ENCODE results near the gene CDHR2. TPM values are rescaled to one million over a fixed set of nuclear protein-coding genes. Genes with fewer than 3 reads are reported as not detected.

The CDHR2 gene
- total RNA-seq, 2 experiments from 2014 or later: 0.23 to 0.47 TPM

DNA sequence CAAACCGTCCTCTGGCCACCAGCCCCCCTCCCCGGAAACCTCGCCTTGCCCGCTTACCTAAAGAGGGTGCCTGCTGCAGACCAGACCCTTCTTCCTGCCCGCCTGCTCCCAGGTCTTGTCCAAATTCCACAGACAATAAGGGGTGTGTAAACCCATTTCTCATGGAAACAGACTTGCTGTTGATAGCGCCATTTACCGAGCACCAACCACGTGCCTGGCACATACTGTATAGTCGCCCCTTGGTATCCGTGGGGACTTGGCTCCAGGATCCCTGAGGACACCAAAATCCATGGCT, 25.1 kb downstream of the CDHR2 start:
- TF ChIP-seq, protein P1, sequence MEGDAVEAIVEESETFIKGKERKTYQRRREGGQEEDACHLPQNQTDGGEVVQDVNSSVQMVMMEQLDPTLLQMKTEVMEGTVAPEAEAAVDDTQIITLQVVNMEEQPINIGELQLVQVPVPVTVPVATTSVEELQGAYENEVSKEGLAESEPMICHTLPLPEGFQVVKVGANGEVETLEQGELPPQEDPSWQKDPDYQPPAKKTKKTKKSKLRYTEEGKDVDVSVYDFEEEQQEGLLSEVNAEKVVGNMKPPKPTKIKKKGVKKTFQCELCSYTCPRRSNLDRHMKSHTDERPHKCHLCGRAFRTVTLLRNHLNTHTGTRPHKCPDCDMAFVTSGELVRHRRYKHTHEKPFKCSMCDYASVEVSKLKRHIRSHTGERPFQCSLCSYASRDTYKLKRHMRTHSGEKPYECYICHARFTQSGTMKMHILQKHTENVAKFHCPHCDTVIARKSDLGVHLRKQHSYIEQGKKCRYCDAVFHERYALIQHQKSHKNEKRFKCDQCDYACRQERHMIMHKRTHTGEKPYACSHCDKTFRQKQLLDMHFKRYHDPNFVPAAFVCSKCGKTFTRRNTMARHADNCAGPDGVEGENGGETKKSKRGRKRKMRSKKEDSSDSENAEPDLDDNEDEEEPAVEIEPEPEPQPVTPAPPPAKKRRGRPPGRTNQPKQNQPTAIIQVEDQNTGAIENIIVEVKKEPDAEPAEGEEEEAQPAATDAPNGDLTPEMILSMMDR (IDR thresholded peaks at IDR 0.05): peak; percentile 13
- no peaks in the 10 kb centered on the region for H3K36me3 Mint-ChIP-seq (ENCODE audit: low read depth)
- no peaks in the 10 kb centered on the region for H3K9me3 Mint-ChIP-seq
- no peak for DNase-seq
- CTCF ChIA-PET: interaction anchor here (0.8 to 2.4 kb wide), 15 partner anchors 10 to 366 kb away, joined by 3 to 9 read pairs (median 3); no protein-coding TSS in a partner anchor
- intact Hi-C loops (cut with micrococcal nuclease): no loop called here
- H3K27me3 Mint-ChIP-seq: no peaks in the 10 kb centered on the region
- no peak overlapping the region for H3K27ac Mint-ChIP-seq
- H3K4me1 Mint-ChIP-seq (ENCODE audit: low read depth): no peaks in the 10 kb centered on the region
- POLR2A ChIA-PET: interaction anchor here (0.5 to 1.0 kb wide), 2 partner anchors 158 to 310 kb away, joined by 3 to 4 read pairs; partner anchors contain the start of gene CLTB
- H3K4me3 Mint-ChIP-seq: no peak overlapping the region
- no peak for ATAC-seq

DNA sequence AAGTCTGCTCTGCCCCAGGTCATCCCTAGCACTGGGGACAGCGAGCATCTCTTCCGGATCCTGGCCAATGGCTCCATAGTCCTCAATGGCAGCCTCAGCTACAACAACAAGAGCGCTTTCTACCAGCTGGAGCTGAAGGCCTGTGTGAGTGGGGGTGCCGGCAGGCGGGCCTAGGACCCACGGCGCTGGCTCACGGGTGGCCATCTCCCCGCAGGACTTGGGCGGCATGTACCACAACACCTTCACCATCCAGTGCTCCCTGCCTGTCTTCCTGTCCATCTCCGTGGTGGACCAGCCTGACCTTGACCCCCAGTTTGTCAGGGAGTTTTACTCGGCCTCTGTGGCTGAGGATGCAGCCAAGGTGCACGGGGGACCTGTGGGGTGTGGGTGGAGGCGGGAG, 25.9 kb downstream of the CDHR2 start:
- Mint-ChIP-seq H3K9me3 (no peaks in the 10 kb centered on the region), H3K36me3 (ENCODE audit: low read depth) (no peaks in the 10 kb centered on the region), H3K27ac (no peak overlapping the region), H3K4me1 (ENCODE audit: low read depth) (no peaks in the 10 kb centered on the region), H3K27me3 (no peaks in the 10 kb centered on the region), H3K4me3 (no peak overlapping the region)
- ChIA-PET CTCF (interaction anchor here (0.8 to 2.4 kb wide), 9 partner anchors 9 to 34 kb away, joined by 3 to 6 read pairs (median 3); no protein-coding TSS in a partner anchor), POLR2A (interaction anchor here (1.0 kb wide), 1 partner anchor 159 kb away, joined by 4 read pairs; the partner anchor contains the start of gene CLTB)
- DNase-seq (no peak), ATAC-seq (no peak)
- intact Hi-C loops (cut with micrococcal nuclease): no loop called here
- TF ChIP-seq, protein P1 (IDR thresholded peaks at IDR 0.05): no peak

DNA sequence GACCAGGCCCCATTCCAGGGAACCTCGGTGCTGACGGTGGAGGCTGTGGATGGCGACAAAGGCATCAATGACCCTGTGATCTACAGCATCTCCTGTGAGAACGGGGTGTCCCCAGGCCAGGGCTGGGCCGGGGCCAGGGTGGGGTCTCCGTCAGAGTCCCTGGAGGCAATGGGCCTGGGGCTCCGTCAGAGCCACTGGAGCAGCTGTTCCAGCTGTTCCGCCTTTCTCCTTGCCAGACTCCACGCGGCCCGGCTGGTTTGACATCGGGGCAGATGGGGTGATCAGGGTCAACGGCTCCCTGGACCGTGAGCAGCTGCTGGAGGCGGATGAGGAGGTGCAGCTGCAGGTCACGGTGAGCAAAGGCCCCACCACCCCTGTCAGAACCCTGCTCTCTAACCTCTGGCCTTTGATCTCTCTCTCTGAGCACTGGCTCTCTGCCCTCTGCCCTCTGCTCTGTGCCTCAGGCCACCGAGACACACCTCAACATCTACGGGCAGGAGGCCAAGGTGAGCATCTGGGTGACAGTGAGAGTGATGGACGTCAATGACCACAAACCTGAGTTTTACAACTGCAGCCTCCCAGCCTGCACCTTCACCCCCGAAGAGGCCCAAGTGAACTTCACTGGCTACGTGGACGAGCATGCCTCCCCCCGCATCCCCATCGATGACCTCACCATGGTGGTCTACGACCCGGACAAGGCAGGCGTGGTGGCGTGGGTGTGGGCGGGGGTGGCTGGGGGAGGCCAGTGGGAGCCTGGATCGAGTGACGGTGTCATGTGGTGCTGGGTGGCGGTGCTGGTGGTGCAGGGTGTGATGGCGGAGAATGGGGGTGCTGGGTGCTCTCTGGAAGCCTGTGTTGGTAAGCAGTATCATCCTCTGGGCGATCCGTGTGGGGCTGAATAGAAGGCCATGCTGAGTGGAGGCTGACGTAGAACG, 26.6 kb downstream of the CDHR2 start:
- POLR2A ChIA-PET: no interaction called here
- Mint-ChIP-seq H3K4me3 (no peak overlapping the region), H3K27me3 (no peaks in the 10 kb centered on the region), H3K27ac (no peak overlapping the region), H3K36me3 (ENCODE audit: low read depth) (no peaks in the 10 kb centered on the region), H3K4me1 (ENCODE audit: low read depth) (no peaks in the 10 kb centered on the region), H3K9me3 (no peaks in the 10 kb centered on the region)
- ATAC-seq (no peak), DNase-seq (no peak)
- intact Hi-C loops (cut with micrococcal nuclease): no loop called here
- TF ChIP-seq, protein P1 (IDR thresholded peaks at IDR 0.05): no peak
- CTCF ChIA-PET: interaction anchor here (0.8 to 1.3 kb wide), 5 partner anchors 10 to 33 kb away, joined by 3 read pairs; no protein-coding TSS in a partner anchor

DNA sequence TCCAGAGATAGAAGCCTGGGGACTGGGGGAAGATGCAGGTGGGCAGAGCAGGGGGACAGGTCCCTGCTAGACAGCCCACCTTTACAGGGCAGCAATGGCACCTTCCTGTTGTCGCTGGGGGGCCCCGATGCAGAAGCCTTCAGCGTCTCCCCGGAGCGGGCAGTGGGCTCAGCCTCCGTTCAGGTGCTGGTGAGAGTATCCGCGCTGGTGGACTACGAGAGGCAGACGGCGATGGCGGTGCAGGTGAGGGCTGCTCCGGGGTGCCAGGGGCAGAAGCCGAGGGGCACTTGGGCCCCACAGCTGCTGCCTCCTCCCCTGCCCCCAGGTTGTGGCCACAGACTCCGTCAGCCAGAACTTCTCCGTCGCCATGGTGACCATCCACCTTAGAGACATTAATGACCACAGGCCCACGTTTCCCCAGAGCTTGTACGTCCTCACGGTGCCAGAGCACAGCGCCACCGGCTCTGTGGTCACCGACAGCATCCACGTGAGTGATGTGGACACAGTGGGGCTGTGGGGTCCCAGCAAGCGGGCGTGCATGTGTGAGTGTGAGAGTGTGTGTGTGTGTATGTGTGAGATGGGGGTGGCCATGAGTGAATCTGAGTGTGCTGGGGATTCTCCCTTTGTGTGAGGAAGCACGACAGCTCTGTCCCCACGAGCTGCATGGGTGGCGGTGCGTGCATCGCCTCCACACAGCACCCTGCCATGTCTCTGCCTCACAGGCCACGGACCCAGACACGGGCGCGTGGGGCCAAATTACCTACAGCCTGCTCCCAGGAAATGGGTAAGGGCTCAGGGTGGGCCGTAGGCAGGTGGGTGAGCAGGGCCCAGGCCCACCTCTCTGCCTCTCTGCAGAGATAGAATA, 28.4 kb downstream of the CDHR2 start:
- intact Hi-C loops (cut with micrococcal nuclease): no loop called here
- no peak for DNase-seq
- H3K36me3 Mint-ChIP-seq (ENCODE audit: low read depth): no peaks in the 10 kb centered on the region
- CTCF ChIA-PET: interaction anchor here (1.4 to 2.0 kb wide), 3 partner anchors 19 to 146 kb away, joined by 4 read pairs; no protein-coding TSS in a partner anchor
- no peaks in the 10 kb centered on the region for H3K4me1 Mint-ChIP-seq (ENCODE audit: low read depth)
- TF ChIP-seq, protein P1 (IDR thresholded peaks at IDR 0.05): no peak
- no peaks in the 10 kb centered on the region for H3K27me3 Mint-ChIP-seq
- no peak overlapping the region for H3K4me3 Mint-ChIP-seq
- H3K9me3 Mint-ChIP-seq: no peaks in the 10 kb centered on the region
- POLR2A ChIA-PET: interaction anchor here (1.4 kb wide), 1 partner anchor 129 kb away, joined by 3 read pairs; the partner anchor contains the start of gene FAF2
- no peak for ATAC-seq
- no peak overlapping the region for H3K27ac Mint-ChIP-seq

Data from activated CD8-positive, alpha-beta T cell treated with anti-CD3 and anti-CD28 coated beads for 36 hours (primary cell).